Pons (tissue), 1 donor: Measurements from ENCODE around the gene ABTB2.
"Not testable (repeated sequence)": the region's sequence is repeated elsewhere in the genome, so short reads cannot be mapped to it uniquely, and the experiment has no call there.

Experiments used
- DNase-seq: peaks from one replicate; pipeline ENCODE4 v3.0.0-alpha.2; 2016; ENCODE audit warnings: low spot score

The ABTB2 gene

GRCh38 chr11:34262531-34263081 is 95.2 kb downstream of the ABTB2 start:
- peak; percentile 98 for DNase-seq

- peak; percentile 79 for DNase-seq
Measured at GRCh38 chr11:34261820-34262219, 96.0 kb downstream of the ABTB2 start.

GRCh38 chr11:34261095-34261494 is 96.7 kb downstream of the ABTB2 start:
- no peak for DNase-seq

GRCh38 chr11:34260072-34260575 is 97.7 kb downstream of the ABTB2 start:
- DNase-seq, result no peak

- no peak for DNase-seq
Measured at GRCh38 chr11:34259087-34259486, 98.7 kb downstream of the ABTB2 start.

GRCh38 chr11:34256626-34257025 is 101.2 kb downstream of the ABTB2 start:
- DNase-seq, result no peak

GRCh38 chr11:34256150-34256549 is 101.7 kb downstream of the ABTB2 start:
- no peak for DNase-seq

- no peak for DNase-seq
Measured at GRCh38 chr11:34255101-34255500, 102.7 kb downstream of the ABTB2 start.

- no peak for DNase-seq
Measured at GRCh38 chr11:34254011-34254410, 103.8 kb downstream of the ABTB2 start.

GRCh38 chr11:34252651-34253050 is 105.2 kb downstream of the ABTB2 start:
- no peak for DNase-seq

- no peak for DNase-seq
Measured at GRCh38 chr11:34252015-34252414, 105.8 kb downstream of the ABTB2 start.

GRCh38 chr11:34251589-34251980 is 106.2 kb downstream of the ABTB2 start:
- no peak for DNase-seq

GRCh38 chr11:34250732-34251588 is 106.8 kb downstream of the ABTB2 start:
- peak; percentile 79 for DNase-seq

GRCh38 chr11:34250211-34250610 is 107.6 kb downstream of the ABTB2 start:
- DNase-seq, result no peak

- no peak for DNase-seq
Measured at GRCh38 chr11:34249439-34249838, 108.4 kb downstream of the ABTB2 start.

GRCh38 chr11:34246511-34246910 is 111.3 kb downstream of the ABTB2 start:
- not testable (repeated sequence) for DNase-seq

- DNase-seq, result no peak
Measured at GRCh38 chr11:34245041-34245440, 112.8 kb downstream of the ABTB2 start.

- DNase-seq, result no peak
Measured at GRCh38 chr11:34243600-34244464, 114.0 kb downstream of the ABTB2 start.

- no peak for DNase-seq
Measured at GRCh38 chr11:34242037-34242625, 115.7 kb downstream of the ABTB2 start.

- no peak for DNase-seq
Measured at GRCh38 chr11:34240150-34240494, 117.7 kb downstream of the ABTB2 start.

GRCh38 chr11:34239465-34240149 is 118.2 kb downstream of the ABTB2 start:
- no peak for DNase-seq

GRCh38 chr11:34238966-34239365 is 118.8 kb downstream of the ABTB2 start:
- no peak for DNase-seq
